Renal cortex interstitium (tissue), 11 donors: ENCODE results near the gene NOD1. TPM values are rescaled to one million over a fixed set of nuclear protein-coding genes. Genes with fewer than 3 reads are reported as not detected.
"Not testable (repeated sequence)": the region's sequence is repeated elsewhere in the genome, so short reads cannot be mapped to it uniquely, and the experiment has no call there.

Experiments
- DNase-seq, 11 donors: peaks; one replicate each; pipeline ENCODE4 v3.0.0-alpha.2; 2013; ENCODE audit warnings: low read depth in 9 of 11, low spot score in 4 of 11; ENCODE audit errors: extremely low read depth in 1 of 11
- polyA plus RNA-seq, 3 donors: library from polyadenylated mRNA; unstranded; fragments of 120-200 nt; gene quantifications; one replicate each; pipeline ENCODE4 v1.2.1, GENCODE V29; 2013; ENCODE audit not compliant: insufficient read length in 3 of 3

Gene NOD1
- polyA plus RNA-seq, 3 donors, result 7.6 to 11.0 (median 9.6) TPM

DNA sequence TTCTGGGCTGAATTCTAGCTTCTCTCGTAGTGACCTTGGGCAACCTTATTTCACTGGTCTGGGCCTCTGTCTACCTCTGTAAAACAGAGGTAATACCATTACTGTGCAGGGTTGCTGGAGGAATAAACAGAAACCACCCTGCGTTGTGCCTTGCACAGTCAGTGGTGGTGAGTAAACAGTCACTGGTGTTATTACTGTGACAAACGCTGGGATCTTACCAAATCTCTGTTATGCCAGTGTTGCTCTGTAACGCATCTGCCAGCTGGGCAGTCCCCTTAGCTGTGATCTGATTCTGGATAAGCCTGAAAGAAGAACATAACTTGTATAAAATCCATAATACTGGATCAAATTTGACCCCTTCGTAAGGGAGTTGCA lies 49.4 kb downstream of the NOD1 start:
- DNase-seq, result no peak

DNA sequence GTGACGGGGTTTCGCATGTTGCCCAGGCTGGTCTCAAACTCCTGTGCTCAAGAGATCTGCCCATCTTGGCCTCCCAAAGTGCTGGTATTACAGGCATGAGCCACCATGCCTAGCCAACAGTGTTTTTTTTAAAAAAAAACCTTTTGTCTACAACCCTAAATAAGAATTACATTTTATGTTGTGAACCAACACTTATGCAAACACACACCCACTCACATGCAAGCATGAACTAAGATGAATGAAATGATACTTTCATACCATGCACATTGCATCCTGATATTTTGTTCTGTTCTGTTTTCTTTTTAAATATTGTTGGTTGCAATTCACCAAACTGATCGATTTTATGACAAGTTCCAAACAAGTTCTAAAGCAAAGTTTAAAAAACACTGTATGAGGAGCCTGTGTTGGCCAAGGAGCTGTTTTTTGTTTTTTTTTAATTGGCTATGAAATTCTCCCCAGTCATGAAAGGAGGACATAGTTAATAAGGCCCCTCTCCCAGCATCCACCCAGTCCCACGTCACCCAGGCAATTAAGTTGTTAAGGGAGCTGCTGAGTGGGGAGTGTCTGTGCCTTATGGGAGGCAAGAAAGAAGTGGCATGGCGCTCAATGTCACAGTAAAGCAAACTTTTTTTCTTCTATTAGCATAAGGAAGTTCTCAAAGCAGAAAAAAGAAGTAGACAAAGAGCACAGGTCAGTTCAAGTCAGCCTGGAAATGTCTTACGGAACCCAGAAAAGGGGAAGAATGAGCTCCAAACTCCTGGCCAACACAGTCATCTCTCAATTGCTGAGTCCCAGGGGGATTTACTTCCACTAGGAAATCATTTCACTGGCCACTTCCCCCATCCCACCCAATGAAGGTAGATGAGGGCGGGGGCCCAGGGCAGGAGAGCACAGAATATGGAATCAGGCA lies 50.1 kb downstream of the NOD1 start:
- peak in 1 of 11 donors; percentile 20 for DNase-seq

DNA sequence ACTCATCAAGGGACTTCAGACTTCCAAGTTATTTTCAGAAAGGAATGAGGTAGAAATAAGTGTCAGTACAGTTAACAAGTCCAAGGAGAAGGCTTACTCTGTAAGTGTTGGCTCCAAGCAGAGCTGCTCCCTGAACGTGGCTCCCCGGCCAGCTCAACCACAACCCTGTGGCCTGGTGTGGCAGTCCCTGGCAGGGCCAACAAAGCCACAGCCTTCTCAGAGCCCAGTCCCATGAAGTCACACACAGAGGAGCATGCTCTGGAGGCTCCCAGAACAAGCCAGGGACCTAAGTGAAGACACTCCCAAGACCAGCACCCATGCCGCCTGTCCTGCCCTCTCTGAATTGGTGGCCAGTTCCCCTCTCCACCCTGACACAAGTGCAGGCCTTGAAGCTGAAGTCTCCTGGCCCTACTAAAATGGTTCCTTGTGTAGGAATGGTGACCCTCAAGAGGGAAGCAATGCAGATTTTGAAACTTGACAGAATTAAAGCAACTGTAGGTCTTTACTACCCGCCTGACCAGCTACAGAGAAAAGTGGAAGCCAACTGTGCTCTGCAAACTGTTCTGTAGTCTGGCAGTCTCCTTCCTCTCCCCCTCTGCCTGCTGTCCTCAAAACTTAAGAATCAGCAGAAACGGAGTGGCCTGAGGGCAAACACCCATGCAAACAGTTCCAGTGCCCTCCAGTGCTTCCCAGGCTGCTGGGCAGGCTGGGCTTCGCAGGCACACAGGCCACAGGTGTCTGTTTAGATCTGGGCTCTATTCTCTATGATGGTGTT lies 51.1 kb downstream of the NOD1 start:
- DNase-seq, result no peak

DNA sequence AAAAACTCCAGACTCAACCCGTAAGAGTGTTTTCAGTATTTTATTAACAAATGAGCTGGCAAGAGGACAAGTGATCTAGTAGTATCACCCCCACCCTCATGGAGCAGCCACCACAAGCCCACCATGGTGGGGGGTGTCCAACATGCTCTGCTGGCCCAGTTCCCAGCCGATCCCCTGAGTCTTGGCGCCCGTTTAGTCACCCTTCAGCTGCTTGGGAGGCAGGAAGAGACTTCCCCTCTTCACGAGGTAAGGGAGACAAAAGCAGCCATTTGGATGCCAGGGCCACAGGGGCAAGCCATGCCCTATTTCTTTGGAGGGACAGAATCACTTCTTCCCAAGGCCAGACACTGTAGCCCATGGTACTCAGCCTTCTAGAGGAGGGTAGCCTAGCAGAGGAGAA lies 54.1 kb downstream of the NOD1 start:
- no peak for DNase-seq

DNA sequence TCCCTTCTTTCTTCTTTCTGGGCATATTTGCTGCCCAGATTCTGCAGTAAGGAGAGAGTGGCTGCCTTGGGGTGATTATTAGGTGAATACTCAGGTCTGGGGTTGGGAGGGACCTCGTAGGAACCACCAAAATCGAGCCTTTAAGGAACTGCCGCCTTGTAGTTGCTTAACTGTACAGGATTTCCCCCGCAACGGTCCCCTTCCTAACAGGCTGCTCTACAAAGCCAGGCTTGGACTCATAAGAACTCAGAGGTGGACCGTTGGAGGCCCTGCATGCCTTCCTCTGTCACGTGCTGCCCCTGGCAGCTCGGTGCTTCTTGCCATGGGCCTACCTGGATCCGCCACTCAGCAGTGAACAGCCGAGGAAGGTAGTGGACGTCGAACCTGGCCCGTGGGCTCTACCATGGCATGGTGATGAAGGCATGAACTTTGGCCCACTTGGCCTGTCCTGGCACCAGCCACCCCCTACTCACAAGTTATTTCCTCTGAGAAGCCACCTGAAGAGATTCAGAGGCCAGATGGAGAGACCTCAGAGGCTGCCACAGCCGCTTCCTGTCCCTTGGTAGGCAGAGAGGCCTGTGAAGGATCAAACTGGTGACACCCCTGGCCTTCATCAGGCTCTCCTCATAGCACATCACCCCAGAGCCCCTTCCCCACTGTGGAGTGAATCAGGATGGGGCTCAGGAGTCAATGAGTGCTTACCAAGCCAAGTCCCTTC lies 54.6 kb downstream of the NOD1 start:
- no peak for DNase-seq

DNA sequence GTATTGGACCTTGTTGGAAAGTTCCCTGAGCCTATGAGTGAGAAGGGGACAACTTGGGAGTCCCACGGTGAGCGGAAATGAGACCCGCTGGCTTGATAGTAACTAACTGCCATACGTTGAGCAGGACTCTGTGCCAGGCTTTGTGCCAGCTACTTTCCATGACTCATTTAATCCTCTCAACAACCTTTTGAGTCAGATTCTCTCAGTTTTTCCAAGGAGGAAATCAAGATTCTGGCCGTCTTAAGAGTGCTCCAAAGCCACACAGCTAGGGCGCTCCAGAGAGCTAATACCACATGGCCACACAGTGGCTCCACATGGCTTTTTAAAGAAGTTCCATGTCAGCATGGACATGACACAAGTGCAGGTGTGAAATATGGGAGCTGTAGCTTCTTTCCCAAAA lies 55.7 kb downstream of the NOD1 start:
- DNase-seq, result no peak

DNA sequence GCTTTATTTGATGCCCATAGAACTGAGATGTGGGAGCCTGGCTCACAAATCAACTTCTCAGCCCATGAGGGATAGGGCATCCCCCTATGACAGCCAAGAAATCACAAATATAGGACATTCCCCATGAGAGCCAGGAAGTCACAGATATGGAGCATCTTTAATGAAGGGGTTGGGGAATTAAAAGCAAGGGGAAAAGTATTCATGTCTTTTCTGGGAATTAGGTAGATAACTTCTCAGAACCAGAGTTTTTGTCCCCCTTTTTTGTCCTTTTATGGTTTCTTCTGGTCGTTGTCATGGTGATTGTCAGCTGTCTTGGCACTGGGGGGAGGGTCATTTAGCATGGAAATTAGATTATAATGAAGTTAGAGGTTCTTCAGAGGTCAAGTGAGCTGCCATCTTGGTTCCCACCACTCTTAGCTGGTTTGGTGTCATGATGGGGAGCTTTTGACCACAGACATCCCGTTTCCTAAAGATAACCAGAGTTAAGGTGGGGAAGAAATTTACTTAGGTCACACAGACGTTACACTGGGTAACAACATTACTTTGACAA lies 56.9 kb downstream of the NOD1 start:
- no peak for DNase-seq

DNA sequence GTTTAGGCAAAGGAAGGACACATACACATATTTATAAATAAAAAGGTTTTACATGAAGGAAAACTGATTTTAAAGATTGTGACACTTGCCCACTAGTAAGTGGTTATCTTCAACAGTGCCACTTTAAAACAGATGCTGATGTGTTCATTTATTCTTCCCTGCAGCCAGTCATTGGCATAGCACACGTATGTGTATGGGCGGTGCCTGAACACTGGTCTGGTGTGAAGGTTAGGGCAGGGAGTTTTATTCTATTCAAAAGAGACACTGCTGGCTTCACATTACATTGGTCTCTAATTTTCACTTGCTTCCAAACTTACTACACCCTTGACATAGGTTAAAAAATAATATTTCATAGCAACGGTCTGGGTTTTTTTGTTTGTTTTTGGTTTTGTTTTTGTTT lies 57.9 kb downstream of the NOD1 start:
- DNase-seq, result no peak

DNA sequence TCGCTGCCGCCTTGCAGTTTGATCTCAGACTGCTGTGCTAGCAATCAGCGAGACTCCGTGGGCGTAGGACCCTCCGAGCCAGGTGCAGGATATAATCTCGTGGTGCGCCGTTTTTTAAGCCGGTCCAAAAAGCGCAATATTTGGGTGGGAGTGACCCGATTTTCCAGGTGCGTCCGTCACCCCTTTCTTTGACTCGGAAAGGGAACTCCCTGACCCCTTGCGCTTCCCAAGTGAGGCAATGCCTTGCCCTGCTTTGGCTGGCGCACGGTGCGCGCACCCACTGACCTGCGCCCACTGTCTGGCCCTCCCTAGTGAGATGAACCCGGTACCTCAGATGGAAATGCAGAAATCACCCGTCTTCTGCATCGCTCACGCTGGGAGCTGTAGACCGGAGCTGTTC lies 58.5 kb downstream of the NOD1 start:
- DNase-seq, result not testable (repeated sequence)

DNA sequence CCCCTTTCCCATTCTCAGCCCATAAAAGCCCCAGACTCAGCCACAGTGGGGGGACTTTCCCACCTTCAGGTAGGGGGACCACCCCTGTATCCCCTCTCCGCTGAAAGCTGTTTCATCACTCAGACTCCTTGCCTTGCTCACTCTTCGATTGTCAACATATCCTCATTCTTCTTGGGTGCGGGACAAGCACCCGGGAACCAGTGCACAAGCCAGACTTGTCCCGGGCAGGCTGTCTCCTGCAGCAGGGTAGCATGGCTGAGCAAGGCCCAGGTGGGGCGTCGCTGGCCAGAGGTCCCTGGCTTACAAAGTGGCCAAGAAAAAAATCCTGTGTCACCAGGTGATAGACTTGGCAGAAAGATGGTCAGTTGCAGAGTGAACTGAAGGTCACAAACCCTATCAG lies 64.7 kb downstream of the NOD1 start:
- DNase-seq, result no peak

DNA sequence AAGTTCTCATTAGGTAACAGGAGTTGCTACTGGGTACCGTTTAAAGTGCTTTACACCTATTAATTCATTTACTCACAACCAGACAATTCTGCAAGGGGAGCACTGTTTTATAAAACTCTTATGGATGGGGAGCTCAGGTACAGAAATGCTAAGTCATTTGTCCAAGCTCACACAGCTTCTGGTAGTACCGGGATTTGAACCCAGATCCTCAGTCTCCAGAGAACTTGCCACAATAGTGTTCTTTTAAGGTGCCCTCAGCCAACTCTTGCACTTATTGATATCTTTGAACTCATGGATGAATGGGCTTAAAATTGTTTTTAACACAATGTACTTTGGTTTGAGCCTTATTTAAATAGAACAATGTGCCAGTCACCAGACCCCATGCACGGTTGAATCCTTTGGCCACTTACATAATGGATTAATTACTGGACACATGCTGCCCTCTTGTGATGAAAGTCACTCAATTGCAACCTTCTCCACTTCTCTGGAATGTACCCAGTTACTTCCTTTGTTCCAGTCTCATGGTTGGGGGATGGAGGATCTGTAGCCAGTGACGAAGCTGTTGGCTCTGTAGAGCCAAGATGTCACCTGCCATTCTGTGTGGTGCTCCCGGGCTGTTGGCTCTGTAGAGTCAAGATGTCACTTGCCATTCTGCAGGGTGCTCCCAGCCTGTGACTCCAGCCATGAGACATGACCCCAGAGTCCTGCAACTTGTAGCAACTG lies 65.6 kb downstream of the NOD1 start:
- peak; percentile 23 to 75 (median 45) for DNase-seq

DNA sequence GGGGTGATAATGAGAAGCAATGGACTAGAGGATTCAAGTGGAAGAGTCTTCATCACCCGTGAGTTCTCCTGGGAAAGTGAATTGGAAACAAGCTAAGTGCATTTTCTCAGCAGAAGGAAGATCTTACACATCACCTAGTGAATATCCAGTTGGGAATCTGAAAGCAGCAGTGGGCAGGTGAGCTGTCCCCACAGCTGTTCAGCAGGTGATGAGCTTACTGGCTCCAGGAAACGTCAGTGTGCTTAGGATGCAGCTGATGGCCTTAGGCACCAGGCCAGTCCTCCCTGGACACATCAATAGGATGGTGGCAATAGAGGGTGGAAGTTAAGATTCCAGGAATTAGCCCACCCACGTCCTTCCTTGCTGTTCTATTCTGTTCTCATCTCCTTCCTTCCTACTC lies 66.7 kb downstream of the NOD1 start:
- no peak for DNase-seq

DNA sequence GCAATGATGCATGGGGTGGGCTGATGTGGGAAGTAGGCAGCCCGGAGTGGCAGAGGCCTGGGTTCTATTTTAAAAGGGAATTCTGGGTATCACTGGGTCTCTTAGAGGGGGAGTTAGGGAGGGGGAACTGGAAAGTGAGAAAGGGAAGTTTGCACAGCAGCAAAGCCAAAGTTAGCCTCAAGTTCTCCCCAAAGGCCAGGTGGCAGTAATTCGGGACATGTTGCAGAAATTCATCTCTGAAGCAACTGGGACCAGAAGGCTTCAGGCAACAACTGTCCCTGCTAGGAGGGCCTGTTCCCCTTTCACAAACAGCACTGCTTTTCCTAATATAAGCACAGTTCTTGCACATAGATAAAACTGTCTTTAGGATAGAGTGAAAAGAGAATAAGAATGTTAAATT lies 67.4 kb downstream of the NOD1 start:
- DNase-seq, result no peak

DNA sequence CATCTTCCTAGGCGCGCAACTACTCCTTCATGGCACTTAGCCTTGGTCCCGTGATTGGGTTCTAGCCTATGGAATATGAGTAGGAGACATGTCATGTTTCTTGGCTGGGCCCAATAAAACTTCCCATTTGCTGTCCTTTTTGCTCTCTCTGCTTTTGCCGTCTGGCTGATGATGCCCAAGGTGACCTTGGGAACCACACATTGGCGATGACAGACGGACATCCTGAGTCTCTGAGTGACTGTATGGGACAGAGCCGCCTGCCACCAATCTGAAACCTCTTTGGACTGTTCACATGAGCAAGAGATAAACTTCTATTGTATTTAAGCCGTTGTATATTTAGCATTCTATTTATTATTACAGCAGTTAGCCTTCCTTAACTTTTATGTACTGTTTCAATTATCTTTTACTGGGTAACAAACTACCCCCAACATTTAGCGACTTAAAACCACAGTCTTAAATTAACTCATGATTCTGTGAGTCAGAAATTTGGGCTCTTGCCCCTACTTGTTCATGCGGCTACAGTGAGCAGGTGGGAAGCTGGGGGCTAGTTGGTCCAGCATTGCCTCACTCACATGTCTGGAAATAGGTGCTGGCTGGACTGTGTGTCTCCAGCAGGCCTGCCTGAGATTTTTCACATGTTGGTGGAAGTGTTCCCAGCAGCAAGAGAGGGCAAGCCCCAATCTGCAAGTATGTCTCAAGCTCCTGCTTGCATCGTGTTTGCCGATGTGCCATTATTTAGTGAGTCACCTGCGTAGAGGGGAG lies 71.7 kb downstream of the NOD1 start:
- no peak for DNase-seq

DNA sequence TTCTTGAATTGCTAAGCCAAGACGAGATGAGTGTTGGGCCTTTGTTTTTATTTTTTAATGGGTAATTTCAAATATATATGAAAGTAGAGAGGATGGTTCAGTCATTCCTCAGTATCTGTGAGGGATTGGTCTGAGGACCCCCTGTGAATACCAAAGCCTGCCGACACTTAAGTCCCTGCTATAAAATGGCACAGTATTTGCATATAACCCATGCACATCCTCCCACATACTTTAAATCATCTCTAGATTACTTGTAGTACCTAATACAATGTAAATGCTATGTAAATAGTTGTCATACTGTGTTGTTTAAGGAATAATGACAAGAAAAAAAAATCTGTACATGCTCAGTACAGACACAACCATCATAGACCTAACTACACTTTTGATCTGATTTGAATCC lies 73.4 kb downstream of the NOD1 start:
- DNase-seq, result no peak

DNA sequence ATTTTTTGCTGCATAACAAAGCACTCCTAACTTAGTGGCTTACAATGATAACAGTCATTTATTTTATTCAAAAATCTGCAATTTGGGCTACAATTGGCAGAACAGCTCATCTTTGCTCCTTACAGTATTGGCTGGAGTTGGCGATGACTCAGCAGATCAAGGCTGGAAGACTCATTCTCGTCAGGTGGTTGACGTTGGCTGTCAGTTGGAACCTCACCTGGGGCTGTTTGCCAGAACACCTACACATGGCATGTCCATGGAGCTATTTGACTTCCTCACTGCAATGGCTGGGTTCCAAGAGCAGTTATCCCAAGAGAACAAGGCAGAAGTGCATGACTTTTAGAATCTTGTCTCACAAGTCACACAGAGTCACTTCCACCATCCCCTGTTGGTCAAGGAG lies 75.1 kb downstream of the NOD1 start:
- no peak for DNase-seq

DNA sequence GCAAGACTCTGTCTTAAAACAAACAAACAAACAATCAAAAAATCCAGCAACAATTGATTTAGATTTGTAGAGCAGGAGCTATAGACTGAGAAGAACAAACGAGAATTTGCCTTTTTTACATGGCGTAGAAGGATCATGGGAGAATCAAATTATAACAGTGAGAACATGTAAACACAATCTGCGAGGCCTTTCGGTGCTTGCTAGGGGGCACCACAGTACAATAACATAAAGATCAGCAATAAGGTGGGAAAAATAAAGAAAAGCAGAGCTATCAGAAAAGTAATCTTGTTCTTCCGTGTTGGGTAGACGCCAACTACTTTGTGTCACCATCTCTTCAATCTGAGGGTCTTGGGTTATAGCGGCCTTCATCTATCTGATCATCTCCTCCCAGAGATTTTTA lies 82.2 kb downstream of the NOD1 start:
- DNase-seq, result peak in 1 of 11 donors; percentile 7

DNA sequence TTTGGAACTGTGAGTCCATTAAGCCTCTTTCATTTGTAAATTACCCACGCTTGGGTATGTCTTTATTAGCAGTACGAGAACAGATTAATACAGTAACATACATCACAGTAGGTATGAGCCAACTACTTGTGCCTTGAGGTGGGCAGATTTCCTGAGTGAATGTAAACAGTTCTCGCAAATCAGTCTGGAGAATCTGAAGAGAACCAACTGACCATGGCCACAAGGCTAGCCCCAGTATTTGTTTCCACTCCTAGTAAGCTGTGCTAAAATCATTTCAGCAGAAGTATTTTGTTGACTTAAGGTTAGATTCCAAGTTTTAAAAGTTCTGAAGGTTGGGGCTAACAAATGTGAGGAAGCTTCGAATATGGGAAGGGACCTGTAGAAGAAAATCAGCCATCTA lies 82.9 kb downstream of the NOD1 start:
- no peak for DNase-seq
